Right atrium auricular region (tissue), 2 donors: ENCODE measurements around the gene MYO18A. TPM values are rescaled to one million over a fixed set of nuclear protein-coding genes. Genes with fewer than 3 reads are reported as not detected.

Experiments used
- DNase-seq: peaks from one replicate; pipeline ENCODE4 v3.0.0-alpha.2; 2019; ENCODE audit warnings: low spot score
- H3K27ac ChIP-seq, 2 donors: fragments of 200-600 bp; sonication (generic); 1 replicate in 1 of 2; 2 replicates in 1 of 2; pipeline ENCODE4 v1.5.1; 2016 to 2019
- H3K27me3 ChIP-seq, 2 donors: fragments of 200-600 bp; sonication (generic); one replicate each; pipeline versions ENCODE4 v1.5.1 to v1.6.0; 2017 to 2019
- H3K36me3 ChIP-seq: fragments of 200-600 bp; sonication (generic); one replicate; pipeline ENCODE4 v1.5.1; 2016
- H3K4me1 ChIP-seq, 2 donors: fragments of 200-600 bp; sonication (generic); one replicate each; pipeline versions ENCODE4 v1.5.1 to v1.6.0; 2017 to 2019
- H3K4me3 ChIP-seq, 2 donors: fragments of 200-600 bp; sonication (generic); 1 replicate in 1 of 2; 2 replicates in 1 of 2; pipeline ENCODE4 v1.5.1; 2017 to 2019; ENCODE audit warnings: mild to moderate bottlenecking in 1 of 2, moderate library complexity in 1 of 2
- H3K9me3 ChIP-seq, 2 donors: fragments of 200-600 bp; sonication (generic); one replicate each; pipeline ENCODE4 v1.5.1; 2019
- total RNA-seq, 2 donors: library from RNA; depleted of rRNA; stranded (reverse); fragments of >200 nt; gene quantifications; one replicate each; pipeline ENCODE4 v1.1.0, GENCODE V29; 2016
- TF ChIP-seq, protein P1 (sequence below), 2 donors: fragments of 200-600 bp; sonication (generic); IDR thresholded peaks; one replicate each; pipeline ENCODE4 v1.5.1; 2019; ENCODE audit warnings: antibody characterized with exemption in 2 of 2

MYO18A gene
- total RNA-seq, 2 donors from 2014 or later, result 159 to 219 TPM

DNA sequence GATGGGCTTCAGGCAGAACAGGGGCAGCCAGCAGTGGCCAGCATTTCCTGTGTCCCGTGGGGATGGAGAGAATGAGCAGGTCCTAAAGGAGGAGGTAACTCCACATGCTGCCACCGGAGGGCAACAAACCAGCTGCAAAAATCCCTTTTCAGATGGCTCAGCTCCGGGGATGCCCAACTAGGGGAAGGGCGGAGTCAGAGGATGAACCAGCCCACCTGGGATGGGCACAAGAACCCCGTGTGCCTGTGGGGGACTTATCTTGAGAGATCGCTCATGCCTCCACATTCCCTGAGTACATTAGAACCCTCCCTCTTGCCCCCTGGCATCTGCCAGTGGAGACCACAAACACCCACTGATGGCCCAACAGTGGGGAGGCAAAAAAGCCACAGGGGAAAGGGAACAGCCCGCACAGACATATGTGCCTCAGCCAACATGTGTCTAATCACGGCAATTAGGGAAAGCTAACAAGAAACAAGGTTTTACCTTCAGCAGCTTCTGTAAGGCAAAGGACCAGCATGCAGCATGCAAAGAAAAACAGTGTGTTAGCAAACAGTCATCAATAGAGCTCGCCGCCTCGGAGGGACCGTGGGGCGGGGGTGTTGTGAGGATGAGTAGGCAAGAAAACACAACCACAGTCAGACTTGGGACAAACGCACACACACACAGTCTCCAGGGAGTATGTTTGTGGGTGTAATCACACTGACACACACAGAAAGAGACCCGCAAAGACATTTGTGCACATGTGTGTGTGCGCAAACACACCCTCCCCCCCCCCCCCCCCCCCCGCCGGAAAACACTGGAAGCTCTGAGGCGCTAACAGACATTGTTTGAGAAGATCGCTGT lies 64.0 kb downstream of the MYO18A start:
- Histone ChIP-seq H3K27me3 (no peaks in the 10 kb centered on the region), H3K36me3 (peaks cover 69% of the 10 kb centered on the region), H3K4me3 (no peak overlapping the region), H3K27ac (no peak overlapping the region), H3K4me1 (peaks cover 0 to 34% of the 10 kb centered on the region in 2 donors), H3K9me3 (no peaks in the 10 kb centered on the region)
- TF ChIP-seq, protein P1, sequence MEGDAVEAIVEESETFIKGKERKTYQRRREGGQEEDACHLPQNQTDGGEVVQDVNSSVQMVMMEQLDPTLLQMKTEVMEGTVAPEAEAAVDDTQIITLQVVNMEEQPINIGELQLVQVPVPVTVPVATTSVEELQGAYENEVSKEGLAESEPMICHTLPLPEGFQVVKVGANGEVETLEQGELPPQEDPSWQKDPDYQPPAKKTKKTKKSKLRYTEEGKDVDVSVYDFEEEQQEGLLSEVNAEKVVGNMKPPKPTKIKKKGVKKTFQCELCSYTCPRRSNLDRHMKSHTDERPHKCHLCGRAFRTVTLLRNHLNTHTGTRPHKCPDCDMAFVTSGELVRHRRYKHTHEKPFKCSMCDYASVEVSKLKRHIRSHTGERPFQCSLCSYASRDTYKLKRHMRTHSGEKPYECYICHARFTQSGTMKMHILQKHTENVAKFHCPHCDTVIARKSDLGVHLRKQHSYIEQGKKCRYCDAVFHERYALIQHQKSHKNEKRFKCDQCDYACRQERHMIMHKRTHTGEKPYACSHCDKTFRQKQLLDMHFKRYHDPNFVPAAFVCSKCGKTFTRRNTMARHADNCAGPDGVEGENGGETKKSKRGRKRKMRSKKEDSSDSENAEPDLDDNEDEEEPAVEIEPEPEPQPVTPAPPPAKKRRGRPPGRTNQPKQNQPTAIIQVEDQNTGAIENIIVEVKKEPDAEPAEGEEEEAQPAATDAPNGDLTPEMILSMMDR (IDR thresholded peaks at IDR 0.05), result no peak
- DNase-seq, result no peak

GRCh38 chr17:29115435-29115834 lies 64.8 kb downstream of the MYO18A start:
- Histone ChIP-seq H3K36me3 (peaks cover 69% of the 10 kb centered on the region), H3K9me3 (no peaks in the 10 kb centered on the region), H3K27me3 (no peaks in the 10 kb centered on the region), H3K4me3 (no peak overlapping the region), H3K4me1 (peaks cover 0 to 34% of the 10 kb centered on the region in 2 donors), H3K27ac (no peak overlapping the region)
- TF ChIP-seq, protein P1 (IDR thresholded peaks at IDR 0.05), result no peak
- DNase-seq, result no peak

DNA sequence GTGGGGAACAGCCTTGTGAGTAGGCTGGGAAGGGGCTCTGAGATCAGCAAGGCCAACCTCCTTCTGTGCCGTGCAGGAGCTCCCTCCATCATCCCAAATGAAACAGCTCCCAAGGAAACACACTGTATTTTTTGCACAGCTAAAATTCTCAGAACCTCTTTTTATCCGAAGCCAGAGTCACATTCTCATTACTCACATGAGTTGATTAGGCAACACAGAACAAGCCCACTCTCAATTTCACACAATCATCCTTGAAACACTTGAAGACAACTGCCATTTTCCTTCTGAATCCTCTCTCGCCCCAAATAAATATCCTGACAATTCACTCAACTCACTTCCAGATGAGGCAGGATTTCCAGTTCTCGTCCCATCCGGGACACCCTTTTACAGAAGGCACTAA lies 66.1 kb downstream of the MYO18A start:
- Histone ChIP-seq H3K27ac (no peak overlapping the region), H3K4me3 (no peak overlapping the region), H3K36me3 (peaks cover 69% of the 10 kb centered on the region), H3K9me3 (no peaks in the 10 kb centered on the region), H3K27me3 (no peaks in the 10 kb centered on the region), H3K4me1 (peaks cover 0 to 34% of the 10 kb centered on the region in 2 donors)
- no peak for DNase-seq
- TF ChIP-seq, protein P1 (IDR thresholded peaks at IDR 0.05), result no peak

- Histone ChIP-seq H3K9me3 (no peaks in the 10 kb centered on the region), H3K4me3 (no peak overlapping the region), H3K36me3 (peaks cover 69% of the 10 kb centered on the region), H3K4me1 (peaks cover 0 to 41% of the 10 kb centered on the region in 2 donors), H3K27ac (no peak overlapping the region), H3K27me3 (no peaks in the 10 kb centered on the region)
- TF ChIP-seq, protein P1 (IDR thresholded peaks at IDR 0.05), result no peak
- DNase-seq, result no peak
Observed at GRCh38 chr17:29113334-29113733, 66.9 kb downstream of the MYO18A start.

DNA sequence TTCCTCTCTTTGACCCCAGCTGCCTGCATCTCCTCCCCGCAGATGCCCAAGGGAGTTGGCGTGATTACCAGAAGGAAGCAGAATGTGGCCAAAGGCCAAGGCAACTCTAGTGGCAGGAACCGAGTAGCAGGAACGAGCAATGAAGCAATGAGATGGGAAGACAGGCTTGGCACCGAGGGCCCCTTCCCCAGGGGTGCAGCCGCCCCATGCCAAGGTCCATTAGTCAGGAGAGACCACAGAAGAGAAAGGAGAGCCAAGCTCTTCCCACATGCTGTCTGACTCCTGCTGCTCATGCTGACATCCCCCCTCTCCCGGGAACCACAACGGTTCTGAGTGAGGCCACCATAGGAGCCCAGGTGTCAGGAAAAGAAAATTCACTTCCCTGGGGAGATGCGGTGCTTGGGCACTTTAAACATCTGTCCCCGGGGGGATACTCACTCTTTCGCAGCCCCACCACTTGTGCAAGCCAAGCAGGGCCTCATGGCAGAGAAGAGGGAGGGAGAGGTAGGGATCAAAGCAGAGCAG lies 67.4 kb downstream of the MYO18A start:
- Histone ChIP-seq H3K27me3 (no peaks in the 10 kb centered on the region), H3K4me3 (no peak overlapping the region), H3K27ac (peak overlapping the region in 1 of 2 donors; percentile 43), H3K9me3 (no peaks in the 10 kb centered on the region), H3K4me1 (peaks cover 0 to 46% of the 10 kb centered on the region in 2 donors), H3K36me3 (peaks cover 67% of the 10 kb centered on the region)
- DNase-seq, result peak; percentile 76
- TF ChIP-seq, protein P1 (IDR thresholded peaks at IDR 0.05), result no peak
